Subcutaneous abdominal adipose tissue (tissue), 5 donors: ENCODE results near the gene CSNK1A1.

Experiments
- H3K27ac ChIP-seq: one replicate; pipeline ENCODE4 v1.7.0; 2013; ENCODE audit warnings: low read depth, mild to moderate bottlenecking, inconsistent platforms, low read length, moderate library complexity
- H3K27me3 ChIP-seq, 5 donors: one replicate each; pipeline ENCODE4 v1.7.0; 2013; ENCODE audit warnings: low read length in 5 of 5, inconsistent platforms in 1 of 5; ENCODE audit not compliant: control insufficient read depth in 5 of 5, insufficient read depth in 4 of 5
- H3K36me3 ChIP-seq, 5 donors: one replicate each; pipeline ENCODE4 v1.7.0; 2013; ENCODE audit warnings: low read length in 5 of 5; ENCODE audit not compliant: control insufficient read depth in 5 of 5, insufficient read depth in 5 of 5
- H3K4me1 ChIP-seq, 5 donors: one replicate each; pipeline ENCODE4 v1.7.0; 2013; ENCODE audit warnings: low read length in 5 of 5, mild to moderate bottlenecking in 3 of 5, moderate library complexity in 1 of 5; ENCODE audit not compliant: control insufficient read depth in 5 of 5, insufficient read depth in 5 of 5
- H3K4me3 ChIP-seq, 5 donors: one replicate each; pipeline ENCODE4 v1.7.0; 2013; ENCODE audit warnings: low read length in 5 of 5, low read depth in 1 of 5
- H3K9ac ChIP-seq, 5 donors: one replicate each; pipeline ENCODE4 v1.7.0; 2013; ENCODE audit warnings: low read length in 5 of 5, mild to moderate bottlenecking in 4 of 5, moderate library complexity in 3 of 5
- H3K9me3 ChIP-seq, 5 donors: one replicate each; pipeline ENCODE4 v1.7.0; 2013; ENCODE audit warnings: low read length in 5 of 5; ENCODE audit not compliant: control insufficient read depth in 5 of 5
- donor health status: healthy.
- donor health status: healthy.
- donor health status: healthy.
- donor health status: healthy.
- donor health status: healthy.

Gene CSNK1A1

GRCh38 chr5:149552038-149552494, 827 bp upstream of the CSNK1A1 start:
- H3K4me3 ChIP-seq, result peak overlapping the region; percentile 81 to 100 (median 99)
- H3K27me3 ChIP-seq, result no peaks in the 10 kb centered on the region
- H3K27ac ChIP-seq, result peak overlapping the region; percentile 94
- peaks cover 0 to 31% (median 29%) of the 10 kb centered on the region in 5 donors for H3K4me1 ChIP-seq
- peak overlapping the region; percentile 40 to 100 (median 100) for H3K9ac ChIP-seq
- no peaks in the 10 kb centered on the region for H3K9me3 ChIP-seq
- peaks cover 0 to 6% (median 1%) of the 10 kb centered on the region in 5 donors for H3K36me3 ChIP-seq

GRCh38 chr5:149550594-149551226, 529 bp downstream of the CSNK1A1 start:
- no peaks in the 10 kb centered on the region for H3K27me3 ChIP-seq
- H3K9me3 ChIP-seq, result no peaks in the 10 kb centered on the region
- peak overlapping the region; percentile 94 for H3K27ac ChIP-seq
- peak overlapping the region; percentile 99 to 100 (median 100) for H3K9ac ChIP-seq
- peaks cover 0 to 15% (median 3%) of the 10 kb centered on the region in 5 donors for H3K36me3 ChIP-seq
- peak overlapping the region; percentile 96 to 100 (median 99) for H3K4me3 ChIP-seq
- H3K4me1 ChIP-seq, result peaks cover 0 to 37% (median 34%) of the 10 kb centered on the region in 5 donors

- Histone ChIP-seq H3K27me3 (no peaks in the 10 kb centered on the region), H3K27ac (peak overlapping the region; percentile 94), H3K9ac (peak overlapping the region; percentile 99 to 100 (median 100)), H3K9me3 (no peaks in the 10 kb centered on the region), H3K4me3 (peak overlapping the region; percentile 96 to 100 (median 99)), H3K36me3 (peaks cover 3 to 20% (median 8%) of the 10 kb centered on the region in 5 donors), H3K4me1 (peaks cover 2 to 41% (median 38%) of the 10 kb centered on the region in 5 donors)
Observed at GRCh38 chr5:149550268-149550583, 1.0 kb downstream of the CSNK1A1 start.

- Histone ChIP-seq H3K4me1 (peaks cover 2 to 46% (median 40%) of the 10 kb centered on the region in 5 donors), H3K9me3 (no peaks in the 10 kb centered on the region), H3K27ac (peak overlapping the region; percentile 94), H3K9ac (peak overlapping the region; percentile 99 to 100 (median 100)), H3K36me3 (peaks cover 3 to 26% (median 11%) of the 10 kb centered on the region in 5 donors), H3K27me3 (no peaks in the 10 kb centered on the region), H3K4me3 (peak overlapping the region; percentile 96 to 100 (median 99))
Observed at GRCh38 chr5:149549461-149550267, 1.6 kb downstream of the CSNK1A1 start.

- Histone ChIP-seq H3K4me3 (no peak overlapping the region), H3K4me1 (peaks cover 4 to 64% (median 53%) of the 10 kb centered on the region in 5 donors), H3K27ac (peak overlapping the region; percentile 1), H3K27me3 (no peaks in the 10 kb centered on the region), H3K36me3 (peaks cover 7 to 29% (median 14%) of the 10 kb centered on the region in 5 donors), H3K9ac (peak overlapping the region in 2 of 5 donors; percentile 20 to 27), H3K9me3 (no peaks in the 10 kb centered on the region)
Observed at GRCh38 chr5:149546974-149547373, 4.3 kb downstream of the CSNK1A1 start.

GRCh38 chr5:149545327-149545726, 5.9 kb downstream of the CSNK1A1 start:
- Histone ChIP-seq H3K4me1 (peaks cover 4 to 63% (median 53%) of the 10 kb centered on the region in 5 donors), H3K27me3 (no peaks in the 10 kb centered on the region), H3K27ac (no peak overlapping the region), H3K9ac (no peak overlapping the region), H3K9me3 (no peaks in the 10 kb centered on the region), H3K36me3 (peaks cover 7 to 29% (median 14%) of the 10 kb centered on the region in 5 donors), H3K4me3 (peak overlapping the region in 1 of 5 donors; percentile 29)

- H3K27ac ChIP-seq, result peak overlapping the region; percentile 50
- H3K9me3 ChIP-seq, result no peaks in the 10 kb centered on the region
- H3K9ac ChIP-seq, result peak overlapping the region in 1 of 5 donors; percentile 11
- H3K4me1 ChIP-seq, result peaks cover 7 to 64% (median 53%) of the 10 kb centered on the region in 5 donors
- H3K36me3 ChIP-seq, result peaks cover 7 to 30% (median 14%) of the 10 kb centered on the region in 5 donors
- H3K27me3 ChIP-seq, result no peaks in the 10 kb centered on the region
- H3K4me3 ChIP-seq, result no peak overlapping the region
Observed at GRCh38 chr5:149544028-149544420, 7.2 kb downstream of the CSNK1A1 start.

GRCh38 chr5:149543361-149544027, 7.7 kb downstream of the CSNK1A1 start:
- H3K27ac ChIP-seq, result peak overlapping the region; percentile 50
- H3K9ac ChIP-seq, result peak overlapping the region in 1 of 5 donors; percentile 11
- peaks cover 7 to 31% (median 16%) of the 10 kb centered on the region in 5 donors for H3K36me3 ChIP-seq
- no peaks in the 10 kb centered on the region for H3K27me3 ChIP-seq
- H3K4me3 ChIP-seq, result no peak overlapping the region
- H3K9me3 ChIP-seq, result no peaks in the 10 kb centered on the region
- H3K4me1 ChIP-seq, result peaks cover 7 to 61% (median 47%) of the 10 kb centered on the region in 5 donors

GRCh38 chr5:149541893-149542292, 9.3 kb downstream of the CSNK1A1 start:
- H3K36me3 ChIP-seq, result peaks cover 10 to 36% (median 14%) of the 10 kb centered on the region in 5 donors
- no peaks in the 10 kb centered on the region for H3K9me3 ChIP-seq
- H3K27ac ChIP-seq, result no peak overlapping the region
- H3K9ac ChIP-seq, result no peak overlapping the region
- no peaks in the 10 kb centered on the region for H3K27me3 ChIP-seq
- H3K4me1 ChIP-seq, result peaks cover 7 to 48% (median 34%) of the 10 kb centered on the region in 5 donors
- H3K4me3 ChIP-seq, result no peak overlapping the region
